ENCODE data around the gene SLC25A12.

SLC25A12 gene

DNA sequence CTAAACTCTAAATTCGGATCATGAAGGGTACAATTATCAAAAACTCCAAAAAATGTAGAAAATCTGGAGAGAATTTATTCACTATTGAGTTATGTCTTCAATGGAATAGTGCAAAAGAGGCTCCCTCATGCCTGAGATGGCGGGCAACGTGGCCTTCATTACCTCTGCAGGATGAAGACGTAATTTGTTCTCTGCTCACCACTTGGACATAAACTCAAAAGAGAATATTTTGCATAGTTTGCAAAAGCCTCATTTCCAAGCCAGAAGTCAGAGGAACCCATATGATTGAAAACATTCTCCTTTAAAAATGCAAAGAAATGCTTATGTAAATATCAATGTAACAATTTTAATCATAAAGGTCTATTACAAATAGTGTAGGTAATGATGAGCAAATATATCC is 58.7 kb downstream of the SLC25A12 start:
- in situ Hi-C loops (cut with HindIII; ENCODE audit: low pct_ligation_motif_present, low sequenced_read_pairs), result no loop called here
- no peak overlapping the region for H3K27ac ChIP-seq
- no peak for DNase-seq
- no peaks in the 10 kb centered on the region for H3K27me3 ChIP-seq (replicated peaks)
- peaks cover 43% of the 10 kb centered on the region for H3K36me3 ChIP-seq (replicated peaks)
- TF ChIP-seq, protein P1, sequence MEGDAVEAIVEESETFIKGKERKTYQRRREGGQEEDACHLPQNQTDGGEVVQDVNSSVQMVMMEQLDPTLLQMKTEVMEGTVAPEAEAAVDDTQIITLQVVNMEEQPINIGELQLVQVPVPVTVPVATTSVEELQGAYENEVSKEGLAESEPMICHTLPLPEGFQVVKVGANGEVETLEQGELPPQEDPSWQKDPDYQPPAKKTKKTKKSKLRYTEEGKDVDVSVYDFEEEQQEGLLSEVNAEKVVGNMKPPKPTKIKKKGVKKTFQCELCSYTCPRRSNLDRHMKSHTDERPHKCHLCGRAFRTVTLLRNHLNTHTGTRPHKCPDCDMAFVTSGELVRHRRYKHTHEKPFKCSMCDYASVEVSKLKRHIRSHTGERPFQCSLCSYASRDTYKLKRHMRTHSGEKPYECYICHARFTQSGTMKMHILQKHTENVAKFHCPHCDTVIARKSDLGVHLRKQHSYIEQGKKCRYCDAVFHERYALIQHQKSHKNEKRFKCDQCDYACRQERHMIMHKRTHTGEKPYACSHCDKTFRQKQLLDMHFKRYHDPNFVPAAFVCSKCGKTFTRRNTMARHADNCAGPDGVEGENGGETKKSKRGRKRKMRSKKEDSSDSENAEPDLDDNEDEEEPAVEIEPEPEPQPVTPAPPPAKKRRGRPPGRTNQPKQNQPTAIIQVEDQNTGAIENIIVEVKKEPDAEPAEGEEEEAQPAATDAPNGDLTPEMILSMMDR (IDR thresholded peaks at IDR 0.05; ENCODE audit: low read depth, low read length, missing control alignments), result no peak
- no peak overlapping the region for H3K4me3 ChIP-seq (ENCODE audit: low read depth, low read length)

DNA sequence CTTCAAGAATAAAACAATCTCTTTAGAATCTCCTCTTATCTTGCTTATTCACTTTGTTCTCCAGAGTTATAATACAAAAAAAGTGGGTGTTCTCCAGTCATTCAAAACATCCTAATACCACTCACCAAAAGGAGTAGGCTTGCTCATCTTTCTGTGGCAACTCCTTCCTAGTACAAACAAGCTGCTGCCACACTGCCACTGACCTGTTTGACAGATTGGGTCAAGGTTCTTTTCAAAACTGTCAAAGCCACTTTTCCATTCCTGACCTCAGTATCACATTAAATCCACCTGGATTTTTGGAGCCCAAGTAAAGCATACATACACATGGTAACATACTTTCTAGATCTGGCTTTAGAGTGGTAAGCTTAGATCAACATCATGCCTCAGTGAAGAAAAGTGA is 59.8 kb downstream of the SLC25A12 start:
- no peak overlapping the region for H3K4me3 ChIP-seq (ENCODE audit: low read depth, low read length)
- in situ Hi-C loops (cut with HindIII; ENCODE audit: low pct_ligation_motif_present, low sequenced_read_pairs), result no loop called here

DNA sequence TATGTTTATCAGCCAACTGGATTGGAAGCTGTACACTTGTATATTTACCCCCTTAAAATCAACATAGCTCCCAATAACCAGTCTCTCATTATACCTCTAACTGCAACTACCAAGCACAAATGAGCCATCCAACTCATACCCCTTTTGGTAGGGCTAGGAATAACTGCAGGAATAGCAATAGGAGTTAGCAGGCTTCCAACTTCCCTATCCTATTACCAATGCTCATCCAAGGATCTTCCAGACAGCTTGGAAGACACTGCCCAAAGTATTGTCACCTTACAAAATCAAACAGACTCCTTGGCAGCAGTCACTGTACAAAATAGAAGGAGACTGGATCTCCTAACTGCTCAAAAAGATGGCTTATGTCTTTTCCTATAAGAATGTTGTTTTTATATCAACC is 61.6 kb downstream of the SLC25A12 start:
- H3K4me3 ChIP-seq (ENCODE audit: low read depth, low read length), result no peak overlapping the region
- H3K27ac ChIP-seq, result no peak overlapping the region
- in situ Hi-C loops (cut with HindIII; ENCODE audit: low pct_ligation_motif_present, low sequenced_read_pairs), result no loop called here
- H3K27me3 ChIP-seq (replicated peaks), result no peaks in the 10 kb centered on the region
- TF ChIP-seq, protein P1 (IDR thresholded peaks at IDR 0.05; ENCODE audit: low read depth, low read length, missing control alignments), result no peak
- no peak for DNase-seq
- H3K36me3 ChIP-seq (replicated peaks), result peaks cover 43% of the 10 kb centered on the region

More for the DNA sequence above, 59.8 kb downstream of the SLC25A12 start:
- Histone ChIP-seq H3K27me3 (replicated peaks) (no peaks in the 10 kb centered on the region), H3K27ac (no peak overlapping the region), H3K36me3 (replicated peaks) (peaks cover 43% of the 10 kb centered on the region)
- no peak for DNase-seq
- TF ChIP-seq, protein P1 (IDR thresholded peaks at IDR 0.05; ENCODE audit: low read depth, low read length, missing control alignments), result no peak

DNA sequence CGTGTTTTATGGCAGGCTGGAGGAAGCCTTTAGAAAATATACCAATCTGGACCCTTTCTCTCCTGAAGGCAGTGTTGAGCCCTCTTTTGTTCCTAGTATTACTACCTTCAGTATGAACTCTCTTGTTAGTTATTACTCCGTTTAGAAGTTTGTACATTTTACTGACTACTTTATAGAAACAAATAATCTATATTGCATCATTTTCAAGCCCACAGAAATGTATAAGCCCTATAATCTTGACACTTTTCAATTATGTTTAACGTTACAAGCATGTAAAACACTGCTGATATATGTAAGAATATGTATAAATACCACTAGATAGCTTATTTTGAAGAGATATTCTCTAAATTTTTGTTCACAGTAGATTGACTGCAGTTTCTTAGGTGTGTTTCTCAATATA is 64.0 kb downstream of the SLC25A12 start:
- H3K27ac ChIP-seq, result no peak overlapping the region

DNA sequence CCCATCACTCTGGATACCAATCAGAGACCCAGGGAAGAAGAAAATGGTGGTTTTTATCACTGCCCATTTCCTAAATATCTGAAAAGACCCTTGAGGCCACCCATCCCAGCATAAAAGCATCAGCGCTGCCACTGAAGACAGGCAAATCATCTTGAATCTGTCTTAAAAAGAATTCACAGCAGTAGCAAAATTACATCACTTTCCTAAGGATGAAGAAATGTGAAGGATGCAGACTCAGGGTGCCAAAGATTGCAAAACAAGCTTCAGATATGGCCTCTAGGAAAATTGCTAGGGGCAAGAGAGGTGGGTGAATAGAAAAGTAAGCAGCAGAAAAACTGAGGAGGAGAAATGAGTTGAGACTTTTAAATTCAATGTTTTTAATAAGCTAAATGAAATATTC is 70.0 kb downstream of the SLC25A12 start:
- no peak overlapping the region for H3K27ac ChIP-seq
- TF ChIP-seq, protein P1 (IDR thresholded peaks at IDR 0.05; ENCODE audit: low read depth, low read length, missing control alignments), result no peak
- in situ Hi-C loops (cut with HindIII; ENCODE audit: low pct_ligation_motif_present, low sequenced_read_pairs), result loop anchor here (25.0 kb wide), 1 partner anchor 288 kb away; the partner anchor contains the start of gene DLX2
- no peaks in the 10 kb centered on the region for H3K36me3 ChIP-seq (replicated peaks)
- no peaks in the 10 kb centered on the region for H3K27me3 ChIP-seq (replicated peaks)
- DNase-seq, result no peak
- no peak overlapping the region for H3K4me3 ChIP-seq (ENCODE audit: low read depth, low read length)

More for the DNA sequence above, 64.0 kb downstream of the SLC25A12 start:
- Histone ChIP-seq H3K36me3 (replicated peaks) (peaks cover 37% of the 10 kb centered on the region), H3K4me3 (ENCODE audit: low read depth, low read length) (no peak overlapping the region), H3K27me3 (replicated peaks) (no peaks in the 10 kb centered on the region)
- no peak for DNase-seq
- in situ Hi-C loops (cut with HindIII; ENCODE audit: low pct_ligation_motif_present, low sequenced_read_pairs), result no loop called here
- TF ChIP-seq, protein P1 (IDR thresholded peaks at IDR 0.05; ENCODE audit: low read depth, low read length, missing control alignments), result no peak
